Vagina (tissue), 2 donors: ENCODE measurements around the gene RRM2. TPM values are rescaled to one million over a fixed set of nuclear protein-coding genes. Genes with fewer than 3 reads are reported as not detected.

Experiments
- DNase-seq, 2 donors: peaks; one replicate each; pipeline ENCODE4 v3.0.0-alpha.2; 2017; ENCODE audit errors: extremely low spot score in 2 of 2
- H3K27ac ChIP-seq: fragments of 200-600 bp; sonication (generic); one replicate; pipeline ENCODE4 v1.5.1; 2019
- H3K27me3 ChIP-seq: fragments of 200-600 bp; sonication (generic); one replicate; pipeline ENCODE4 v1.5.1; 2019
- H3K36me3 ChIP-seq, 2 donors: fragments of 200-600 bp; sonication (generic); one replicate each; pipeline ENCODE4 v1.5.1; 2017 to 2019
- H3K4me1 ChIP-seq: fragments of 200-600 bp; sonication (generic); one replicate; pipeline ENCODE4 v1.5.1; 2019
- H3K4me3 ChIP-seq, 2 donors: fragments of 200-600 bp; sonication (generic); 1 replicate in 1 of 2; 2 replicates in 1 of 2; pipeline ENCODE4 v1.5.1; 2016 to 2019
- H3K9me3 ChIP-seq: fragments of 200-600 bp; sonication (generic); one replicate; pipeline ENCODE4 v1.5.1; 2019
- POLR2A ChIP-seq, 2 donors: fragments of 450-650 bp; IDR thresholded peaks; one replicate each; pipeline ENCODE4 v1.6.1; 2017; ENCODE audit warnings: antibody characterized with exemption in 2 of 2, mild to moderate bottlenecking in 2 of 2, moderate library complexity in 2 of 2
- POLR2AphosphoS5 ChIP-seq, 2 donors: sonication (generic); formaldehyde crosslinking; IDR thresholded peaks; one replicate each; pipeline ENCODE4 v1.9.0; 2017; ENCODE audit warnings: antibody characterized with exemption in 2 of 2, mild to moderate bottlenecking in 2 of 2, low read depth in 1 of 2; ENCODE audit not compliant: insufficient read depth in 1 of 2
- intact Hi-C: fragments of 100-400 bp; cut with DNase I; formaldehyde crosslinking; loops from one replicate; pipeline ENCODE4 v1.15.1; 2023
- small RNA-seq: library from RNA; depleted of rRNA; stranded (forward); fragments of <200 nt; gene quantifications from one replicate; pipeline ENCODE3, GENCODE V24; 2016
- total RNA-seq: library from RNA; depleted of rRNA; stranded (reverse); fragments of >200 nt; gene quantifications from one replicate; pipeline ENCODE4 v1.2.3, GENCODE V29; 2016
- TF ChIP-seq, protein P1 (sequence below), 3 experiments: fragments of 450-650 bp in 2 of 3; fragments of 200-600 bp in 1 of 3; sonication (generic) in 1 of 3; IDR thresholded peaks; one replicate each; pipeline ENCODE4 v1.5.1; 2017 to 2019; ENCODE audit warnings: antibody characterized with exemption in 3 of 3, mild to moderate bottlenecking in 2 of 3, moderate library complexity in 2 of 3

The RRM2 gene
- total RNA-seq, 1 donor from 2014 or later: 11.0 TPM

DNA sequence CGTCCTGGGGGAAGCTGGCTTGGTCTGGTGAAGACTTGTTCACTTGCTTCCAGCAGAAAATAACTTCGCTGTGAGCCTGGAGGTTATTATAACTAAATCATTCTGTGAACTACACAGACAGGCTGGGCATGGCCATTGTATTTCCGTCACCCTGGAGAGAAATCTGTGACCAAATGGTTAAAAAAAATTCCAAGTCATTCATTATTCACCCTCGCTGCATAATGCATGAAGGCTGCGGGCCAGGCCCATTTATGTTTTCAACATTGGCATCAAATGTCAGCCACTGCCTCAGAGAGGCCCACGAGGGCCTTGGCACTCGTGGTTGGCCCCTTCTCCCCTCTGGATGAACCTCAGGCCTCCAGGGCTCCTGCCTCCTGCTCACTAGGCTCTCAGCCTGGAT lies 57.7 kb downstream of the RRM2 start:
- no peaks in the 10 kb centered on the region for H3K4me1 ChIP-seq
- intact Hi-C loops: no loop called here
- H3K27ac ChIP-seq: no peak overlapping the region
- H3K4me3 ChIP-seq: no peak overlapping the region
- DNase-seq: no peak
- no peaks in the 10 kb centered on the region for H3K36me3 ChIP-seq
- H3K27me3 ChIP-seq: no peaks in the 10 kb centered on the region
- no peaks in the 10 kb centered on the region for H3K9me3 ChIP-seq
- no peak for TF ChIP-seq POLR2A (IDR thresholded peaks at IDR 0.05)
- TF ChIP-seq, protein P1, sequence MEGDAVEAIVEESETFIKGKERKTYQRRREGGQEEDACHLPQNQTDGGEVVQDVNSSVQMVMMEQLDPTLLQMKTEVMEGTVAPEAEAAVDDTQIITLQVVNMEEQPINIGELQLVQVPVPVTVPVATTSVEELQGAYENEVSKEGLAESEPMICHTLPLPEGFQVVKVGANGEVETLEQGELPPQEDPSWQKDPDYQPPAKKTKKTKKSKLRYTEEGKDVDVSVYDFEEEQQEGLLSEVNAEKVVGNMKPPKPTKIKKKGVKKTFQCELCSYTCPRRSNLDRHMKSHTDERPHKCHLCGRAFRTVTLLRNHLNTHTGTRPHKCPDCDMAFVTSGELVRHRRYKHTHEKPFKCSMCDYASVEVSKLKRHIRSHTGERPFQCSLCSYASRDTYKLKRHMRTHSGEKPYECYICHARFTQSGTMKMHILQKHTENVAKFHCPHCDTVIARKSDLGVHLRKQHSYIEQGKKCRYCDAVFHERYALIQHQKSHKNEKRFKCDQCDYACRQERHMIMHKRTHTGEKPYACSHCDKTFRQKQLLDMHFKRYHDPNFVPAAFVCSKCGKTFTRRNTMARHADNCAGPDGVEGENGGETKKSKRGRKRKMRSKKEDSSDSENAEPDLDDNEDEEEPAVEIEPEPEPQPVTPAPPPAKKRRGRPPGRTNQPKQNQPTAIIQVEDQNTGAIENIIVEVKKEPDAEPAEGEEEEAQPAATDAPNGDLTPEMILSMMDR (IDR thresholded peaks at IDR 0.05): no peak
- no peak for TF ChIP-seq POLR2AphosphoS5 (IDR thresholded peaks at IDR 0.05; ENCODE audit: insufficient read depth in 1 of 2, low read depth in 1 of 2)

Small RNA genes lying within 50 kb of the gene (small RNA-seq; reads per million reads assigned to genes)
- gene RF00410: not detected
- gene RF00568: not detected

Other genes starting within 250 kb of the RRM2 start
- 126 TPM for gene GRHL1, start 171.0 kb upstream of the RRM2 start, total RNA-seq
- 30.4 TPM for gene KLF11, start 79.2 kb upstream of the RRM2 start, total RNA-seq
- gene CYS1, start 42.3 kb upstream of the RRM2 start, total RNA-seq: 13.5 TPM
- gene HPCAL1, start 180.2 kb downstream of the RRM2 start, total RNA-seq: 43.7 TPM